Activated CD4-positive, alpha-beta memory T cell treated with anti-CD3 and anti-CD28 coated beads, Interleukin-2, amount 10 ng/mL, durations not matched to agents 7 days and 5 days (primary cell): ENCODE data around the gene ASS1. TPM values are rescaled to one million over a fixed set of nuclear protein-coding genes. Genes with fewer than 3 reads are reported as not detected.

Experiments
- CTCF ChIA-PET: fragments of 350-600 bp; sonication (Branson Sonifier 250); formaldehyde crosslinking; loops from one replicate; lab custom pipeline; 2021; ENCODE audit warnings: antibody characterized with exemption, inconsistent platforms; lab: Charles Lee
- POLR2A ChIA-PET: fragments of 350-600 bp; sonication (Branson Sonifier 250); formaldehyde crosslinking; loops from one replicate; lab custom pipeline; 2021; ENCODE audit warnings: antibody characterized with exemption; lab: Charles Lee
- DNase-seq: peaks from one replicate; pipeline ENCODE4 v3.0.0-alpha.2; 2020
- H3K27ac Mint-ChIP-seq: one replicate; pipeline ENCODE4 v1.8.0; 2021; ENCODE audit warnings: mild to moderate bottlenecking, mixed read lengths
- H3K27me3 Mint-ChIP-seq: one replicate; pipeline ENCODE4 v1.8.0; 2021; ENCODE audit warnings: mixed read lengths
- H3K36me3 Mint-ChIP-seq: one replicate; pipeline ENCODE4 v1.8.0; 2021; ENCODE audit warnings: low read depth, mixed read lengths
- H3K4me1 Mint-ChIP-seq: one replicate; pipeline ENCODE4 v1.8.0; 2021; ENCODE audit warnings: mixed read lengths
- H3K4me3 Mint-ChIP-seq: one replicate; pipeline ENCODE4 v1.8.0; 2021; ENCODE audit warnings: mild to moderate bottlenecking, mixed read lengths
- H3K9me3 Mint-ChIP-seq: one replicate; pipeline ENCODE4 v1.8.0; 2021; ENCODE audit warnings: mixed read lengths
- total RNA-seq, 2 experiments: library from RNA; stranded (reverse); gene quantifications; one replicate each; pipeline ENCODE4 v1.2.3, GENCODE V29; 2021

ASS1 gene
- total RNA-seq, 2 experiments from 2014 or later, result 8.6 to 10.1 TPM

- no peaks in the 10 kb centered on the region for H3K36me3 Mint-ChIP-seq
- ChIA-PET CTCF (no interaction called here), POLR2A (no interaction called here)
Observed at GRCh38 chr9:130454812-130455325, 10.1 kb downstream of the ASS1 start.

GRCh38 chr9:130458027-130458803 lies 13.5 kb downstream of the ASS1 start:
- POLR2A ChIA-PET, result no interaction called here
- no peak overlapping the region for H3K27ac Mint-ChIP-seq
- H3K36me3 Mint-ChIP-seq, result no peaks in the 10 kb centered on the region
- no peak overlapping the region for H3K4me3 Mint-ChIP-seq
- no peaks in the 10 kb centered on the region for H3K9me3 Mint-ChIP-seq
- H3K27me3 Mint-ChIP-seq, result peaks cover 2% of the 10 kb centered on the region
- CTCF ChIA-PET, result interaction anchor here (0.6 to 1.1 kb wide), 3 partner anchors 224 to 747 kb away, joined by 3 to 4 read pairs (median 4); no protein-coding TSS in a partner anchor
- no peaks in the 10 kb centered on the region for H3K4me1 Mint-ChIP-seq
- no peak for DNase-seq

More at GRCh38 chr9:130454812-130455325, 10.1 kb downstream of the ASS1 start:
- H3K27me3 Mint-ChIP-seq, result peaks cover 5% of the 10 kb centered on the region
- no peaks in the 10 kb centered on the region for H3K9me3 Mint-ChIP-seq
- DNase-seq, result no peak
- H3K4me1 Mint-ChIP-seq, result peaks cover 5% of the 10 kb centered on the region
- H3K27ac Mint-ChIP-seq, result no peak overlapping the region
- H3K4me3 Mint-ChIP-seq, result no peak overlapping the region

DNA sequence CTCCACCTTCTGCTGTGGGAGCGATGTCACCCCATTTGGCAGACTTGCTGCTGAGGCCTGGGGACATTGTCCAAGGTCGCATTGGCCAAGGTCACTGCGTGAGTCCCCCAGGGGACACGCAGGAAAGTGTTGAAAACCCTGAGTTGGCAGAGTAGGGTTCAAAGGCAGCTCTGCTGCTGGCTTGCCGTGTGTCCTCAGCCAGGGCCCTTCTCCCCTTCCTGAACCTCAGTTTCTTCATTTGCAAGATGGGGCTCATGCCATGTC lies 14.0 kb downstream of the ASS1 start:
- Mint-ChIP-seq H3K9me3 (no peaks in the 10 kb centered on the region), H3K27me3 (peaks cover 2% of the 10 kb centered on the region), H3K36me3 (no peaks in the 10 kb centered on the region), H3K4me1 (no peaks in the 10 kb centered on the region), H3K27ac (no peak overlapping the region), H3K4me3 (no peak overlapping the region)
- no peak for DNase-seq
- CTCF ChIA-PET, result no interaction called here
- POLR2A ChIA-PET, result no interaction called here

DNA sequence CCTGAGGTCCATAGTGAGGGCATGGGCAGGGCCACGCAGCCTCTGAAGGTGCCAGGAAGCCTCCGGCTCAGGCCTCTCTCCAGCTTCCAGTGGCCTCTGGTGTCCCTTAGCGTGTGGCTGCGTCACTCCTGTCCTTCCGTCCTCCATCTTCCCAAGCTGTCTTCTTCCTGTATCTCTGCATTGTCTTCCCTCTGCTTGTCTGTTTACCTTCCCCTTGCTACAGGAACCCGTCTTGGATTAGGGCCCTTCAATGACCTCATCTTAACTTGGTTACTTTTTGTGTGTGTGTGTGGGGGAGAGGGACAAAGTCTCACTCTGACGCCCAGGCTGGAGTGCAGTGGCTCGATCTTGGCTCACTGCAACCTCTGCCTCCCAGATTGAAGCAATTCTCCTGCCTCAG lies 14.4 kb downstream of the ASS1 start:
- H3K27ac Mint-ChIP-seq, result no peak overlapping the region
- no peaks in the 10 kb centered on the region for H3K9me3 Mint-ChIP-seq
- peaks cover 2% of the 10 kb centered on the region for H3K27me3 Mint-ChIP-seq
- H3K4me1 Mint-ChIP-seq, result no peaks in the 10 kb centered on the region
- no peaks in the 10 kb centered on the region for H3K36me3 Mint-ChIP-seq
- ChIA-PET POLR2A (interaction anchor here (1.4 kb wide), 1 partner anchor 223 kb away, joined by 3 read pairs; no protein-coding TSS in a partner anchor), CTCF (no interaction called here)
- no peak for DNase-seq
- H3K4me3 Mint-ChIP-seq, result no peak overlapping the region

- ChIA-PET POLR2A (interaction anchor here (1.4 kb wide), 1 partner anchor 222 kb away, joined by 3 read pairs; no protein-coding TSS in a partner anchor), CTCF (interaction anchor here (0.6 to 2.1 kb wide), 7 partner anchors 80 to 336 kb away, joined by 3 to 11 read pairs (median 3); partner anchors contain the start of gene EXOSC2)
- H3K9me3 Mint-ChIP-seq, result no peaks in the 10 kb centered on the region
- no peaks in the 10 kb centered on the region for H3K4me1 Mint-ChIP-seq
- no peak for DNase-seq
- peaks cover 2% of the 10 kb centered on the region for H3K27me3 Mint-ChIP-seq
- H3K36me3 Mint-ChIP-seq, result no peaks in the 10 kb centered on the region
- H3K4me3 Mint-ChIP-seq, result no peak overlapping the region
- H3K27ac Mint-ChIP-seq, result no peak overlapping the region
Observed at GRCh38 chr9:130459941-130460669, 15.3 kb downstream of the ASS1 start.

DNA sequence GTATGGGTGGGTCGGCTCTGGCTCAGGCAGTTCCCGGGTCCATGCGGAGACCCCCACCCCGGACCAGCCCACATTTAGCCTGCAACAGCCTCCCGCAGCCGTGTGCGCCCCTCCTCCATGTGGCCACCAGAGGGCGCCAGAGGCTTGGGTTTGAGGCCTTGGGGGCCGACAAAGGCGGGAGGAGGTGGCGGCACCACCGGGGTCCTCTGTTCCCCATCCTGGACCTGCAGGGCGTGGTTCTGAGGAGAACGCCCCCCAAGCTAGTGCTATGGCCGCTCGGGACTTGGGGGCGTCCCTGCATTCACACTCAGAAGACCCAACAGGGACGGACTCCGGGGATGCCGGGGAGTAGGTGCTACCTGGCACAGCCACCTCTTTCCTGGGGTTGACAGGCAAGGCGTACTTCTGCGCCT lies 16.5 kb downstream of the ASS1 start:
- H3K27me3 Mint-ChIP-seq, result peaks cover 2% of the 10 kb centered on the region
- ChIA-PET CTCF (interaction anchor here (1.0 to 2.1 kb wide), 3 partner anchors 79 to 223 kb away, joined by 3 to 11 read pairs (median 10); no protein-coding TSS in a partner anchor), POLR2A (interaction anchor here (0.6 kb wide), 1 partner anchor 214 kb away, joined by 3 read pairs; no protein-coding TSS in a partner anchor)
- H3K36me3 Mint-ChIP-seq, result no peaks in the 10 kb centered on the region
- no peak overlapping the region for H3K4me3 Mint-ChIP-seq
- H3K9me3 Mint-ChIP-seq, result no peaks in the 10 kb centered on the region
- peak; percentile 68 for DNase-seq
- H3K27ac Mint-ChIP-seq, result no peak overlapping the region
- H3K4me1 Mint-ChIP-seq, result no peaks in the 10 kb centered on the region

- Mint-ChIP-seq H3K27me3 (peaks cover 7% of the 10 kb centered on the region), H3K9me3 (no peaks in the 10 kb centered on the region), H3K36me3 (no peaks in the 10 kb centered on the region), H3K27ac (no peak overlapping the region), H3K4me1 (no peaks in the 10 kb centered on the region), H3K4me3 (no peak overlapping the region)
- CTCF ChIA-PET, result interaction anchor here (2.1 kb wide), 1 partner anchor 222 kb away, joined by 10 read pairs; no protein-coding TSS in a partner anchor
- no peak for DNase-seq
- POLR2A ChIA-PET, result no interaction called here
Observed at GRCh38 chr9:130461731-130462130, 17.0 kb downstream of the ASS1 start.

DNA sequence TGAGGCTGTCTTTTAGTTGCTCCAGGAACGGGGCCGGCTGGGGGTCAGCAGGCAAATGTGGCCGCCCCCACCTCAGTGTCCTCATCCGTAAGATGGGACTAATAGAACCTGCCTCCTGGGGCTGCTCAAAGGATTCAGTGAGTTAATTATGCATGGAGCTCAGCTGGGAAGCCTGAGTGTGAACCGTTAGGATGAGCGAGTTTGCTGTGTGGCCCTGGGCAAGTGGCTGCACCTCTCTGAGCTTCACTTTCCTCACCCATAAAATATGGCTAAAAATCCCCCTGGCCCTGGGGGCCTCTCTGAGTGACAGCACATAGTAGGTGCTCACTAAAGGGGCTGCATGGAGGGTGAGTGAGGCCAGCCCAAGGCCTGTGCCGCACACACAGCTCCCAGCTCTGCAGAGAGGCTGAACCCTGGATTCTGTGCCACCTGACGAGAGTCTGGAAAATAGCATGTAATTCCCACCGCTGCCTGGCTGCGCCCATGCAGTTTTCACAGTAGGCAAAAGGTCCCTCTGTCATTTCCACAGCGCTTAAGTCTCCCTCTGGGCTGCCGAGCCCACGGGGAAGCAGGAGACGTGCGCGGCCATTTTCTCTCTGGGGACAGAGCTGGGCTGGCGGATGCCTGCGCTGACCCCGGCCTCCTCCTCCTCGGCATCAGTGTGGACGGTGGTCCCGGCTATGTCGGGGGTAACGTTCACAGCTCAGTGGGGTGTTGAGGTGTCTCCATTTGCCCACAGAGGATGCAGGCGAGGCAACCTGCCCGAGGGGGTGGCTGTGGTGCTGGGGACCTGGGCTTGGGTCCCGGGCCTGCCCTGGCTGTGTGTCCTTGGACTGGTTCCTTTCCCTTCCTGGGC lies 18.2 kb downstream of the ASS1 start:
- H3K27ac Mint-ChIP-seq, result no peak overlapping the region
- H3K9me3 Mint-ChIP-seq, result no peaks in the 10 kb centered on the region
- no peaks in the 10 kb centered on the region for H3K4me1 Mint-ChIP-seq
- DNase-seq, result no peak
- ChIA-PET POLR2A (no interaction called here), CTCF (interaction anchor here (0.9 to 4.0 kb wide), 3 partner anchors 14 to 219 kb away, joined by 3 to 26 read pairs (median 3); no protein-coding TSS in a partner anchor)
- H3K27me3 Mint-ChIP-seq, result peaks cover 19% of the 10 kb centered on the region
- H3K36me3 Mint-ChIP-seq, result no peaks in the 10 kb centered on the region
- no peak overlapping the region for H3K4me3 Mint-ChIP-seq

DNA sequence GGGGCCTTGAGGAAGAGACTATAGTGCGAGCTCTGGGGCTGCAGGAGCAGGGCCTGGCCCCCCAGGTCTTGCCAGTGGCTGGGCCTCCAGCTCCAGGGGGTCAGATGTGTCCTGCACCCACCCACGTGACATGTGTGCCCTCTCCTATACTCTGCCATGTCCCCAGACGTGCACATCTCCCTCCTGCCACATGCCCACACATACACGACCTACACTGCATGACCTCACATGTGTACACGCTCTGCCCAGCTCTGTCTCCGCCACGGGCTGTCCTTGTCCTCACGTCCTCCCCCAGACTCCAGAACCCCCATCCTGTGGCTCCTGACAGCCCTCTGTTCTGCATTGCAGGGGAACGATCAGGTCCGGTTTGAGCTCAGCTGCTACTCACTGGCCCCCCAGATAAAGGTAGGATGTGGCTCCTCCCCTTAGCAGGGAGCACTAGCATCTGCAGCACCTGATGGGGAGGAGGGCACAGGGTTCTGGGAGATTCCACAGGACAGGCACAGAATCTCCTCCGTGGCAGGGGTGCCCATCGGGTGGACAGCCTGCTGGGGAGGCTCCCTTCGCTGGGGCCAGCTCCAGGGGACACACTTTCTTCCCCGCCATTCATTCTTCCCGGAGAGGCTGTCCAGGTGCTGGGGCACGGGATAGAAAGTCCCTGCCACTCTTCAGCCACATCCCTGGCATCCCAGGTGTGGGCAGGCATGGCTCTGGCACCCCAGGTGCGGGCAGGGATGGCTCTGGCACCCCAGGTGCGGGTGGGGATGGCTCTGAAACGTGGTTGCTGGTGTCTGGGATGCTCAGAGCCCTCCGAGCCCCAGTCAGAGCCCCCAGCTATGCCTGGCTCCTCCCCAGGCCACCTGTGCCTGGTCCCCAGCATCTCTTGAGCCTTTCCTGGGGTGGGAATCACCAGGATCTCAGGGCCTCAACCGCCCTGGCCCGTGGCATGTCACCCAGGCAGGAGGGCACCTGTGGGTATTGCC lies 19.3 kb downstream of the ASS1 start:
- ChIA-PET POLR2A (no interaction called here), CTCF (interaction anchor here (1.2 to 4.0 kb wide), 2 partner anchors 15 to 218 kb away, joined by 3 to 26 read pairs; no protein-coding TSS in a partner anchor)
- no peak overlapping the region for H3K4me3 Mint-ChIP-seq
- H3K4me1 Mint-ChIP-seq, result no peaks in the 10 kb centered on the region
- no peak for DNase-seq
- no peaks in the 10 kb centered on the region for H3K9me3 Mint-ChIP-seq
- no peak overlapping the region for H3K27ac Mint-ChIP-seq
- H3K36me3 Mint-ChIP-seq, result no peaks in the 10 kb centered on the region
- H3K27me3 Mint-ChIP-seq, result peaks cover 27% of the 10 kb centered on the region

GRCh38 chr9:130465383-130466096 lies 20.8 kb downstream of the ASS1 start:
- H3K36me3 Mint-ChIP-seq, result no peaks in the 10 kb centered on the region
- H3K27ac Mint-ChIP-seq, result no peak overlapping the region
- DNase-seq, result no peak
- H3K4me3 Mint-ChIP-seq, result no peak overlapping the region
- H3K4me1 Mint-ChIP-seq, result no peaks in the 10 kb centered on the region
- ChIA-PET POLR2A (interaction anchor here (0.7 kb wide), 1 partner anchor 228 kb away, joined by 3 read pairs; the partner anchor contains the start of gene EXOSC2), CTCF (interaction anchor here (0.6 to 4.0 kb wide), 3 partner anchors 17 to 217 kb away, joined by 3 to 26 read pairs (median 3); no protein-coding TSS in a partner anchor)
- no peaks in the 10 kb centered on the region for H3K9me3 Mint-ChIP-seq
- H3K27me3 Mint-ChIP-seq, result peaks cover 32% of the 10 kb centered on the region
